GM19025 (cell line): Measurements from ENCODE around the gene MBOAT7.
"Not testable (repeated sequence)": the region's sequence is repeated elsewhere in the genome, so short reads cannot be mapped to it uniquely, and the experiment has no call there.

ENCODE experiments used
- ATAC-seq: cut with Tn5 transposase; IDR thresholded peaks from one replicate; pipeline ENCODE4 v1.9.1; 2021; ENCODE audit warnings: mild to moderate bottlenecking, low read depth, moderate library complexity; ENCODE audit not compliant: unreplicated experiment

The MBOAT7 gene, protein sequence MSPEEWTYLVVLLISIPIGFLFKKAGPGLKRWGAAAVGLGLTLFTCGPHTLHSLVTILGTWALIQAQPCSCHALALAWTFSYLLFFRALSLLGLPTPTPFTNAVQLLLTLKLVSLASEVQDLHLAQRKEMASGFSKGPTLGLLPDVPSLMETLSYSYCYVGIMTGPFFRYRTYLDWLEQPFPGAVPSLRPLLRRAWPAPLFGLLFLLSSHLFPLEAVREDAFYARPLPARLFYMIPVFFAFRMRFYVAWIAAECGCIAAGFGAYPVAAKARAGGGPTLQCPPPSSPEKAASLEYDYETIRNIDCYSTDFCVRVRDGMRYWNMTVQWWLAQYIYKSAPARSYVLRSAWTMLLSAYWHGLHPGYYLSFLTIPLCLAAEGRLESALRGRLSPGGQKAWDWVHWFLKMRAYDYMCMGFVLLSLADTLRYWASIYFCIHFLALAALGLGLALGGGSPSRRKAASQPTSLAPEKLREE

DNA sequence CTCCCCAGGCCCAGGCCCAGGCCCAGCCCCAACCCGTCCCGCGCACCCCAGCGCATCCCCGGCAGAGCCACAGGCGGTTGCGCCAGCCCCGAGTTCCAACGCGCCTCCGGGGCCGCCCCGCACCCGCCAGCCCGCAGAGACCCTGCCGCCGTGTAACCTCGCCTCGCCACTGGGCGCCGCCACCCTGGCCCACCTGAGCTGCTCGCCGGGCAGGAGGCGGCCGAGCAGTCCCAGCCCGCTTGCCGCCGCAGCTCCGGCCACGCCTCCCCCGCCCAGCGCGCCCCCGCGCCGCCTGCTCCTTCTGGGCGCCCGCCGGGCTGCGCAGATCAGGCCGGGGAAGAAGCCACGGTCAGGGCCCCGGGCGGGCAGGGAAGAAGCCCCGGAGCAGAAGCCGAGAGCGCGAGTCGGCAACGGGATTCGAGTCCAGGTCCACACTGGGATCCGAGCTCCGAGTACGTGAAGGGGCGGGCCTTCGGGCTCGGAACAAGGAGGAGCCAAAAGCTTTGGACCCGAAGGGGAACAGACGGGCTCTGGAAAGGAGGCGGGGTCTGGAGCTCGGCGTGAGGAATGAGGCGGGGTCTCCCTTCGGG, at the start of gene MBOAT7:
TSS of gene MBOAT7 (minus strand) at position 436 of the 590 bp plus-strand sequence. CDS start 1,072 bp downstream, outside the sequence.
- ATAC-seq = peak; percentile 12

DNA sequence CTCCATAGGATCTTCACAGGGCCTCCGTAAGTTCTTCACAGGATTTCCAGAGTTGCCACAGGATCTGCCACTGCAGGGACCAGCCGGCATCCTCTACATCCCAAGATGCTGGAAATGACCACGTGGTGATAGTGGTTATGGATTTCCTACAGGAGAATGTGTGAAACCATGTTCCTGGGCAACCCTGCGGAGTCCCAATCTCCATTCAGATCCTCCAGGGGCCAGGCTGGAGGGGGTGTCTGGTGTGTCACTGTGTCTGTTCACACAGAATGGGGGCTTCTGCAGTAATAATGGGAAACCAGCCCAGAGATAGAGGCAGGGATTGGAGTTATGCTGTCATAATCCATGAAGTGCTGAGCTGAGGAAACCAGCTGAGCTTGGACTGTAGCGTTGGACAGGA, 44.6 kb upstream of the MBOAT7 start:
- ATAC-seq = no peak

DNA sequence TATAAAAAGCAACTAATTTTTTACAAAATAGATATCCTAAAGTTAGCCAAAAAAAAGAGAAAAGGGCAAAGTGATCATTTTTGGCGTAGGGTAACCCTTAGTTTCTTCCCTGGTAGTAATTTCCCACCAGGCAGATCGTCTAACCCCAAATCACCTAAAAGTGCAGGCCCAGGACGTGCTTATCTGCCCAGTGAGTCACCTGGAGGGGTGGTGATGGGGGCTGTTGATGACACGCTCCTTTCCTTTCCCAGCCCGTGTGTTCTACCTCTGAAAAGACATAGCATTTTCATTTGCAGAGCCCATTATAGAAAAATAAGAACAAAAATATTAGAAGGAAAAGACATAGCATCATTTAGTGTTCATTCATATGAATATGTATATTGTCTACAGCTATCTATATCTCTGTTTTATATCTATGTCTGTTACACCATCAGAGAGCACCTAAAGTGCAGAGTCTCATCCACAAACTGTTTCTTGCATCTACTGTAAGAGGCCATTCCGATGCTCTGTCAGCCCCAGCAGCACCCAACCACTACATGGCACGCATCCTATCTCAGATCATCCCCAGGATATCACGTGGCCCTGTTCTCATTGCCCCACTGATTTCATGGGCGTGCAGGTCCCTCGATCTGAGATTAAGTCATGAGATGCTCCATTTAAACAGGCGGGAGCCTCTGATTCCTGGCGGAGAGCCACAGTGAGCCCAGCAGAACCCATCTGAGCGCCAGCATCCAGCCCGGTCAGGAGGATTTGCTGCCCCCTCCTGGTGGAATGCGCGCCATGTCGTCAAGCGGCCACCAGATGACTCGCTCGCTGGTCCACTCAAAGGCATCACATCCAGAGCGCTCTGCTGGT, 41.9 kb upstream of the MBOAT7 start:
- ATAC-seq = no peak

DNA sequence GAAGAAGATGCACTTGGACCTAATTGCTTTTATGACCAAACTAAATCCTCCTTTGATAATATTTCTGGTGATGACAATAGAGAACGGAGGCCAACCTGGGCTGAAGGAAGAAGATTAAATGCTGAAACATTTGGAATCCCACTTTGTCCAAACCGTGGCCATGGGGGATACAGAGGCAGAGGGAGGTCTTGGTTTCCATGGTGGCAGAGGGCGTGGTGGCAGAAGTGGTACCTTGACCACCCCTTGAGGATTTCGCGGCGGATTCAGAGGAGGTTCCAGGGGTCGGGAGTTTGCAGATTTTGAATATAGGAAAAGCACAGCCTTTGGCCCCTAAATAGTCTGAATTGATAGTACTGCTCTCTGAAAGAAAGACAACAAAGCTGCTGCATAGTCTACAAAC, 40.7 kb upstream of the MBOAT7 start:
- ATAC-seq = no peak

DNA sequence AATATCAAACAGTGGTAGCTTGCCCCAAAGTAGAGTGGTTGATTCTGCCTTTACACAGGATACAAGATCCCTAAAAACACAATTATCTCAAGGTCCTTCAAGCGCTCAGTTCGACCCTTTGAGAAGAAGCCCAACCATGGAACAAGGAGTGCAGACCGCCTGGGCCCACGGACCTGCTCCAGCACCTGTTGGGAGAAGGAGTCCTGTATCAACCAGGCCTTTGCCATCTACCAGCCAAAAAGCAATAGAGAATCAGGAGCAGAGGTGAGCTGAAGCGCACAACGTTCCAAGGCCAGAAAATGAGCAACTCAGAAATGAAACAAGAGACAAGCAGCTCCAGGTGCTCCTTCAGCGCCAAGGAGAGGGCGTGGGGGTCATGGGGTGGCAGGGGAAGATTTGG, 39.8 kb upstream of the MBOAT7 start:
- no peak for ATAC-seq

DNA sequence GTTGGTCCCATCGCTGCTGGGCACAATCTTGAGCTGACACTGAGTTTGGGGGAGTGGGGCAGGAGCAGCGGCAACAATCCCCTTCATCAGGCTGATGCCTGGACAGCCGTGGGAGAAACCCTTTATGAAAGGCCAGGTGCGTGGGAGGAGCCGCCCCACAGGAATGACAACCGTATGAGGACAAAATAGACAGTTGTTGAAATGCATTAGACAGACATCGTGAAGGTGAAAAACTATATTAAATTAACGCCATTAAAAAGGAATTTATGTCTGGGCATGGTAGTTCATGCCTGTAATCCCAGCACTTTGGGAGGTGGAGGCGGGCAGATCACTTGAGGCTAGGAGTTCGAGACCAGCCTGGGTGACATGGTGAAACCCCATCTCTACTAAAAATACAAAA, 35.2 kb upstream of the MBOAT7 start:
- not testable (repeated sequence) for ATAC-seq

DNA sequence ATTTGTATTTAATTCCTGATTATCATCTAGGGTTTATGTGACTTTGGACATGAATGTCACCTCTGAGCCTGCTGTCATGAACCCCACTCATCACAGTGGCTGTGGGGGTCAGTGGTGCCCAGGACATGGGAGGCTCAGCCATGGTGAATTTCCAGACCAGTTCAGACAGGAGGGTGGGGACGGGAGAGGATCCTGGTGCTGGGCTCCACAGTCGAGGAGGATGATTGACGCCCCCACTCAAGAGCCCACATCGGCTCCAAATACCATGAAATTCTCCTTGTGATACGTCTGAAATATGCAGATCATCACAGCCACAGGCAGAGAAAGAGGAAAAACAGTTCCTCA, 34.5 kb upstream of the MBOAT7 start:
- ATAC-seq = not testable (repeated sequence)

DNA sequence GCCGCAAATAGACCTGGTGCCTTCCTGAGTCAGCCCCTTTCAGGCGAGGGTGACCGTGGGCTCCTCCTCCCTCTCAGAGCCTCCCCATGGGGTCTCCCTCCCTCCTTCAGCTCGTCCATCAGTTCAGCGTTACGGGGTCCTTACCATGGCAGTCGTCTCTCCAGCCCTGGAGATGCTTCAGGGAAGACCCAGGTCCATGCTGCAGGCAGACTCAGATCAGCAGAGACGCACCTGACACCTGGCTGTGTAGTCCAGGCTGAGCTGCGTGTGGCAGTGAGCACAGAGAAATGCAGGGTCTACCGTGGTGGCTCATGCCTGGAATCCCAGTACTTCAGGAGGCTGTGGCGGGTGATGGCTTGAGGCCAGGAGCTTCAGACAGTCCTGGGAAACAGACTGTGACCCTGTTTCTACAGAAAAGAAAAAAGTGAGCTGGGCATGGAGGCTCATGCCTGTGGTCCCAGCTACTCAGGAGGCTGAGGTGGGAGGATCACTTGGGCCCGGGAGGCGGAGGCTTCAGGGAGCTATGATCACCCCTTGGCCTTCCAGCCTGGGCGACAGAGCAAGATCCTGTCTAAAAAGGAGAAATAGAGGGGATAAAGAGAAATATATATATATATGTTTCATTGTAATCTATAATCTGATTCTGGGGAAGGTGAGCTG, 34.0 kb upstream of the MBOAT7 start:
- ATAC-seq = not testable (repeated sequence)

DNA sequence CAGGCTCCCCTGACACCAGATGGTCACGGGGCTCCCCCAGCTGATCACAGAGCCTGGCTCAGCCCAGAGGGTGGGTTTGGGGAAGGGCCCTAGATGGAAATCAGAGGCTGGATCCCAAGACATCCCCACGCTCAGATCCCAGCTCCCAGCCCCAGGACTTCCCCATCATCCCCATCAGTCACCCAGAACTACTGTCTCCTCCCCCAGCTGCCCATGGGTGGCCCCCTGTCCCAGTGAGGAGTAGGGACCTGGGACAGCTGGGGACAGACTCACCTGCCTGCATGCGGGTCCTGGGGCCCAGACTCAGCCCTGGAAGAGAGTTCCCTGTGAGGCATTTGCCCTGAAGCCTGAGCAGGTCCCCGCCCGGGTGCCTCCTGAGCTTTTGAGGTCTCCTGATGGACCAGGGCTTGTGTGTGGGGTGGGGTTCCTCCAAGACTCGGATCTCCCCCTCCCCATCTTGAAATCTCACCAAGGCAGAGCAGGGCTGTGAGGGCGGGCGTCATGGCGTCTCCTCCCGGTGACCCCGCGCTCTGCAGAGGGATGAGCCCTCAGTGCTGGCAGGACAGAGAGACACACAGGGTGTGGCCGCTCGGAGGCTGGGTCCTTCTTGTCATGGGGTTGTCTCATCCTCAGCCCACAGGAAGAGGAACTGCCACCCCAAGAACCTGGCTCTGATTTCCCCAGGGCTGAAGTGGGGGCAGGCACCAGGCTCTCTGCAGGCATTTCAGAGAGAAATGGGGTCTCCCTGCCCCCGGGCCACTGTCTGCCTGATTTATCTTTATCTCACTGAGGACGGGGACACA, 33.3 kb upstream of the MBOAT7 start, which contains the start of gene LILRB3:
TSS of gene LILRB3 (minus strand) at position 534 of the 803 bp plus-strand sequence. CDS start at position 503, 31 bp downstream.
- ATAC-seq = not testable (repeated sequence)

DNA sequence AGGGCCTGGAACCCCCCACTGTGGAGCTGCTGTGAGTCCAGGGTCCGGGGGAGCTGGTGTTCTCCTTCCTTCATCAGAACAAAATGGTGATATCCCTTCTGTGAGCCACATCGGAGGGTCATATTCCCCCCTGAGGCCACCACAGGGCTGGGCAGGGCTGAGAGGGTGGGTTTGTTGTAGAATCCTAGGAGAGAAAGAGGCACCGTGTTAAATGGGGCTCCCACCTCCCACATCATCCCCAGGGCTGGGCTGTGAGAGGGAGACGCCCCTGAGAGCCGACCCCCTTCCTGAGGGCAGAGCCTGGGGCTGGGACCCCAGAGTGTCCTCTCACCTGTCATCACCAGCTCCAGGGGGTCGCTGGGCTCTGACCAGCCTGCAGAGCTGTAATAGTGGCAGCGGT, 32.6 kb upstream of the MBOAT7 start:
- ATAC-seq = not testable (repeated sequence)

DNA sequence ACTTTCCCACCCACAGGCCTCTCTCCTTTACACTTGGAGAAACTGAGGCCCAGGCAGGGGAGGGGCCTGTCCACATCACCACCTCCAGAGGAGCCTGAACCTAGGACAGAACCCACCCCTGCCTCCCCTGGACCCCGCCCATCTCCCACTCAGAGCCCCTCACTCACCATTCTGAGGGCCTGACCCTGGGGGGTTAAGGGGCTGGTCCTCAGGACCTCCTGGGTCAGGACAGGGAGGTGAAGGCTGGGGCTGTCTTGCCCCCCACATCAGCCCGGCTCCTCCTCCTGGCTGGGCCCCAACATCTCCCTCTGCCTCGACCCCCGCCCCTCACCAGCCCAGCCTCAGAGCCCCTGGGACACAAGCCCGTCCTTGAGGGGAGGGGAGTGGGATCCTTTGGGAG, 30.3 kb upstream of the MBOAT7 start:
- not testable (repeated sequence) for ATAC-seq

DNA sequence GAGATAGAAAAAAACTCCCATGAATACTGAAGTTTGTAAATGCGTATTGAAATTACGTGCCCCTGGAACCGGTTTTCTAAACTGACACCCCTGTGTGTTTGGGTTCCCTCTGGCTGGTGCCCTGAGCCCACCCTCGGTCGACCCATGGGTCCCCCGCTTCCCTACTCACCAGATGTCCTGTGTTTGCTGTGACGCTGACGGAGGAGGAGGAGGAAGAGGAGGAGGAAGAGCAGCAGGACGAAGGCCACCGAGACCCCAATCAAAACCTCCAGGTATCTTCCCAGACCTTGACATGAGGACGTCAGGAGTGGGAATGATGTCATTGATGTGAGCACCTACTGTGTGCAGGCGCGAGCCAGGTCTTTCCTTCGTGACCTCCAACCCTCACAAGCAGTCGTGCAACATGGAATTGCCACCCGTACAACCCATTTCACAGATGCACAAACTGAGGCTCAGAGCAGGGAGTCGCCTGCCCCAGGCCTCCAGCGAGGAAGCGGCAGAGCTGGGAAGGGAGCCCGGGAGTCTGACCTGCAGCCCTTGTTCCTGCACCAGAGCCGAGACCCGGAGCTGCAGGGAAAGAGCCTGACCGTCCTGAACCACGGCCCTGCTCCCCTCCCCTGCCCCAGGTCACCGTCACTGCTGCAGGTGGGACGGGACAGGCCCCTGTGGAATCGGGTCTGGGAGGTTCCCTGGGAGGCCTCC, 29.7 kb upstream of the MBOAT7 start:
- no peak for ATAC-seq

DNA sequence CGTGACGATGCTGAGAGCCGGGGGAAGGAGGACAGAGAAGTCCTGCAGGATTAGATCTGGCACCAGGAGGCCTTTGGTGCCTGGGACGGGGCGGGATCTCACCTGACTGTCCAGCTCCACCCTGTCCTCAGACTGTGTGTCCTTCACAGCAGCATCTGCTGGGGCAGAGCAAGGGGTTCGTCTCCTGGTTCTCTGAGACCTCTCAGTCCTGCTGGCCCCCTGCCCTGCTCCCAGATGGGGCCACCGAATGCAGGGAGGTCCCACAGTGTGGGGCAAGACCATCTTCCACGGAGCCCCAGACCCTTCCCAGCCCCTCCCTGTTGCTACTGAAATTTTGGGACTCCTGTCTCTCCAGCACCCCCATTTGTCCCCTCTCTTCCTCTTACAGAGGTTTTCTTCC, 28.9 kb upstream of the MBOAT7 start:
- ATAC-seq = no peak

DNA sequence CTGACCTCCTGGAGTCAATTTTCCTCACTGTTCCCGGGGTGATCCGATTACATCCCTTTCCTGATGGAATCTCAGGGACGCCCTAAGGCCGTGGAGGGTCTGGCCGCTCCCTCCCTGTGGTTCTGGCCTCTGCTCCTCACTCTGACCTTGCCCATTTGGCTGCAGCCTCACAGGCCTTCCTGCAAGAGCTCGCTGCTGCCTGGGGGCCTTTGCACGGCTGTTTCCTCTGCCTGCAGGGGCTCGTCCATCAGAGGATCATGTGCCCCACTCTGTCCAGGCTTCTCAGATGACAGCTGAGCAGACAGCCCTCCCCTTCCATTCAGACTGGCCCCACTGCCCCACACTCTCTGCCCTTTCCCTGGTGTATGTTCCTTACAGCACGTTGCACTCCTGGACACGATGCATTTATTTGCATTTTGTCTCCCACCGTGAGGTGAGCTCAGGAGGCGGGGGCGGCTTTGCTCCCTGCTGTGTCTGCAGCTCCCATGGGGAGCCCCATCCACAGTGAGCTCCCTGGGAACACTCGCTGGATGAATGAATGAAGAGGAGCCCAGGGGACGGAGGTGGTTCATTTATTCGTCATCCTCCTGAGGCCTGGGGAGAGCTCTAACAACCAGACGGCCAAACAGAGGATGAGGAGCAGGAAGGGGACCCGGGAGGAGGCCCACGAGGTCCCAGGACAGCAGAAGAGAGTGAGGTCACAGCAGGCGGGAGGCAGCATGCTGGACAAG, 28.3 kb upstream of the MBOAT7 start:
- not testable (repeated sequence) for ATAC-seq

DNA sequence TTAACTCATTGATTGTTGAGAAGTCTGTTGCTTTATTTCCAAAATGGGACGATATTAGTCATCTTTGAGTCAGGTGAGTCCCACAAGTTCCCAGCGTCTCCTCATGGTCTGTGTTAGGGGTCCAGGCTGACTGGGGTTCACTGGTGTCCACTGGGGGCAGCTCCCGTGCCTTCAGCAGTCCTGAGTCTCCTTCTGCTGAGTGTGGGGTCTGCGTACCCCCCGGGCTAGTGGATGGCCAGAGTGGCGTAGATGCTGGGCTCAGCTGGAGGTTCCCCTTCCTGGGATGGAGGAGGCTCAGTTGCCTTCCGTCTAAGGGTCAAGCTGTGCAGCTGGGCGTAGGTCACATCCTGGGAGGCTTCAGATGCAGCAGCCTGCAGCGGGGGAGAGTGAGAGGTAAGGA, 27.5 kb upstream of the MBOAT7 start:
- no peak for ATAC-seq

DNA sequence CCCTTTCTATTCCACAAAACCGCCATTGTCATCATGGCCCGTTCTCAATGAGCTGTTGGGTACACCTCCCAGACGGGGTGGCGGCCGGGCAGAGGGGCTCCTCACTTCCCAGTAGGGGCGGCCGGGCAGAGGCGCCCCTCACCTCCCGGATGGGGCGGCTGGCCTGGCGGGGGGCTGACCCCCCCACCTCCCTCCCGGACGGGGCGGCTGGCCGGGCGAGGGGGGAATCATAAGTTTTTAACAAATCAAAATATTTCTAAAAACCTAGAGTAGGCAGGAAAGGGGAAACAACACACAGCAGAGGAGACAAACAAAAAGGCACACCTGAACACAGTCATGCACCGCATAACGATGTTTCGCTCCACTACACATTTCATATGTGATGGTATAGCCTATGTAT, 25.4 kb upstream of the MBOAT7 start:
- not testable (repeated sequence) for ATAC-seq

DNA sequence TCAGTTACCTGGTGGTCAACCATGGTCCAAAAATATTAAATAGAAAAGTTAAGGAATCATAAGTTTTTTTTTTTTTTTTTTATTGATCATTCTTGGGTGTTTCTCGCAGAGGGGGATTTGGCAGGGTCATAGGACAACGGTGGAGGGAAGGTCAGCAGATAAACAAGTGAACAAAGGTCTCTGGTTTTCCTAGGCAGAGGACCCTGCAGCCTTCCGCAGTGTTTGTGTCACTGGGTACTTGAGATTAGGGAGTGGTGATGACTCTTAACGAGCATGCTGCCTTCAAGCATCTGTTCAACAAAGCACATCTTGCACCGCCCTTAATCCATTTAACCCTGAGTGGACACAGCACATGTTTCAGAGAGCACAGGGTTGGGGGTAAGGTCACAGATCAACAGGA, 24.8 kb upstream of the MBOAT7 start:
- ATAC-seq = not testable (repeated sequence)

DNA sequence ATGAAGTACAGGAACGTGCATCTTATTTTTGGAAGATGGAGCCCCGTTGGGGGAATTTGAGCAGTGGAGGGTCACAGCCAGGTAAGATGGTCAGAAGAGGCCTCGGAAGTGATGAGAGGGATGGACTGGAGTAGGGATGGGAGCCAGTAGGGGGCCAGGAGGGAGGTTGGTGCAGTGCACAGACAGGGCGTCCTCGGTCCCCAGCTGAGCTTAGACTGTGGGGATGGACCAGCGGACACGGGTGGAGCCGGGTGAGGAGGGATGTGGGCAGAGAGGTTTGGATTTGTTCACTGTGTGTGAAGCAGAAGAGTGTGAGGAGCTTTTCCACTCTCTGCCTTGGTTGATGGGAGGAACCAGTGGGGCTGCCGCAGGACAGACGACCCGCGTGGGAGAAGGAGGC, 21.9 kb upstream of the MBOAT7 start:
- ATAC-seq = no peak
